Vagina (tissue), 2 donors: ENCODE results near the gene SUPT5H. TPM values are rescaled to one million over a fixed set of nuclear protein-coding genes. Genes with fewer than 3 reads are reported as not detected.

Source experiments
- DNase-seq, 2 donors: peaks; one replicate each; pipeline ENCODE4 v3.0.0-alpha.2; 2017; ENCODE audit errors: extremely low spot score in 2 of 2
- H3K27ac ChIP-seq: fragments of 200-600 bp; sonication (generic); one replicate; pipeline ENCODE4 v1.5.1; 2019
- H3K27me3 ChIP-seq: fragments of 200-600 bp; sonication (generic); one replicate; pipeline ENCODE4 v1.5.1; 2019
- H3K36me3 ChIP-seq, 2 donors: fragments of 200-600 bp; sonication (generic); one replicate each; pipeline ENCODE4 v1.5.1; 2017 to 2019
- H3K4me1 ChIP-seq: fragments of 200-600 bp; sonication (generic); one replicate; pipeline ENCODE4 v1.5.1; 2019
- H3K4me3 ChIP-seq, 2 donors: fragments of 200-600 bp; sonication (generic); 1 replicate in 1 of 2; 2 replicates in 1 of 2; pipeline ENCODE4 v1.5.1; 2016 to 2019
- H3K9me3 ChIP-seq: fragments of 200-600 bp; sonication (generic); one replicate; pipeline ENCODE4 v1.5.1; 2019
- CTCF ChIP-seq, 3 experiments: fragments of 450-650 bp in 2 of 3; fragments of 200-600 bp in 1 of 3; sonication (generic) in 1 of 3; IDR thresholded peaks; one replicate each; pipeline ENCODE4 v1.5.1; 2017 to 2019; ENCODE audit warnings: antibody characterized with exemption in 3 of 3, mild to moderate bottlenecking in 2 of 3, moderate library complexity in 2 of 3
- POLR2A ChIP-seq, 2 donors: fragments of 450-650 bp; IDR thresholded peaks; one replicate each; pipeline ENCODE4 v1.6.1; 2017; ENCODE audit warnings: antibody characterized with exemption in 2 of 2, mild to moderate bottlenecking in 2 of 2, moderate library complexity in 2 of 2
- POLR2AphosphoS5 ChIP-seq, 2 donors: sonication (generic); formaldehyde crosslinking; IDR thresholded peaks; one replicate each; pipeline ENCODE4 v1.9.0; 2017; ENCODE audit warnings: antibody characterized with exemption in 2 of 2, mild to moderate bottlenecking in 2 of 2, low read depth in 1 of 2; ENCODE audit not compliant: insufficient read depth in 1 of 2
- intact Hi-C: fragments of 100-400 bp; cut with DNase I; formaldehyde crosslinking; loops from one replicate; pipeline ENCODE4 v1.15.1; 2023
- total RNA-seq: library from RNA; depleted of rRNA; stranded (reverse); fragments of >200 nt; gene quantifications from one replicate; pipeline ENCODE4 v1.2.3, GENCODE V29; 2016

SUPT5H gene
- total RNA-seq, 1 donor from 2014 or later: 113 TPM

GRCh38 chr19:39497996-39498797, 52.8 kb downstream of the SUPT5H start:
- no peak for DNase-seq
- H3K27me3 ChIP-seq: peaks cover 4% of the 10 kb centered on the region
- no peak overlapping the region for H3K27ac ChIP-seq
- H3K4me1 ChIP-seq: peaks cover 25% of the 10 kb centered on the region
- TF ChIP-seq POLR2AphosphoS5 (IDR thresholded peaks at IDR 0.05; ENCODE audit: insufficient read depth in 1 of 2, low read depth in 1 of 2) (no peak), POLR2A (IDR thresholded peaks at IDR 0.05) (no peak), CTCF (IDR thresholded peaks at IDR 0.05) (no peak)
- H3K36me3 ChIP-seq: no peaks in the 10 kb centered on the region
- H3K9me3 ChIP-seq: no peaks in the 10 kb centered on the region
- intact Hi-C loops: no loop called here
- H3K4me3 ChIP-seq: peak overlapping the region in 1 of 2 donors; percentile 16

GRCh38 chr19:39498798-39499642, 53.6 kb downstream of the SUPT5H start, which contains the start of gene DLL3:
Gene DLL3, plus strand, starts transcription at chr19:39498947. Its CDS starts 28 bp downstream, at chr19:39498975.
- H3K9me3 ChIP-seq: no peaks in the 10 kb centered on the region
- H3K27me3 ChIP-seq: peaks cover 4% of the 10 kb centered on the region
- H3K27ac ChIP-seq: no peak within 1 kb of the TSS
- DNase-seq: no peak
- TF ChIP-seq POLR2AphosphoS5 (IDR thresholded peaks at IDR 0.05; ENCODE audit: insufficient read depth in 1 of 2, low read depth in 1 of 2): no peak
- no peak for TF ChIP-seq CTCF (IDR thresholded peaks at IDR 0.05)
- no peak for TF ChIP-seq POLR2A (IDR thresholded peaks at IDR 0.05)
- intact Hi-C loops: no loop called here
- H3K4me1 ChIP-seq: peaks cover 25% of the 10 kb centered on the region
- peak within 1 kb of the TSS in 1 of 2 donors; percentile 16 for H3K4me3 ChIP-seq
- no peaks in the 10 kb centered on the region for H3K36me3 ChIP-seq

GRCh38 chr19:39499932-39500331, 54.5 kb downstream of the SUPT5H start:
- Histone ChIP-seq H3K27ac (no peak overlapping the region), H3K36me3 (no peaks in the 10 kb centered on the region), H3K4me1 (peaks cover 25% of the 10 kb centered on the region), H3K9me3 (no peaks in the 10 kb centered on the region), H3K27me3 (peaks cover 4% of the 10 kb centered on the region), H3K4me3 (no peak overlapping the region)
- TF ChIP-seq POLR2AphosphoS5 (IDR thresholded peaks at IDR 0.05; ENCODE audit: insufficient read depth in 1 of 2, low read depth in 1 of 2) (no peak), POLR2A (IDR thresholded peaks at IDR 0.05) (no peak), CTCF (IDR thresholded peaks at IDR 0.05) (no peak)
- intact Hi-C loops: no loop called here
- DNase-seq: no peak

GRCh38 chr19:39500543-39500942, 55.2 kb downstream of the SUPT5H start:
- intact Hi-C loops: no loop called here
- H3K4me3 ChIP-seq: no peak overlapping the region
- no peak for TF ChIP-seq POLR2A (IDR thresholded peaks at IDR 0.05)
- no peak for TF ChIP-seq CTCF (IDR thresholded peaks at IDR 0.05)
- no peak for TF ChIP-seq POLR2AphosphoS5 (IDR thresholded peaks at IDR 0.05; ENCODE audit: insufficient read depth in 1 of 2, low read depth in 1 of 2)
- no peaks in the 10 kb centered on the region for H3K9me3 ChIP-seq
- peaks cover 4% of the 10 kb centered on the region for H3K27me3 ChIP-seq
- no peak overlapping the region for H3K27ac ChIP-seq
- DNase-seq: no peak
- H3K36me3 ChIP-seq: no peaks in the 10 kb centered on the region
- peaks cover 25% of the 10 kb centered on the region for H3K4me1 ChIP-seq
